Measurements from ENCODE around the gene CHRNG.
"Not testable (repeated sequence)": the region's sequence is repeated elsewhere in the genome, so short reads cannot be mapped to it uniquely, and the experiment has no call there.

Gene CHRNG

DNA sequence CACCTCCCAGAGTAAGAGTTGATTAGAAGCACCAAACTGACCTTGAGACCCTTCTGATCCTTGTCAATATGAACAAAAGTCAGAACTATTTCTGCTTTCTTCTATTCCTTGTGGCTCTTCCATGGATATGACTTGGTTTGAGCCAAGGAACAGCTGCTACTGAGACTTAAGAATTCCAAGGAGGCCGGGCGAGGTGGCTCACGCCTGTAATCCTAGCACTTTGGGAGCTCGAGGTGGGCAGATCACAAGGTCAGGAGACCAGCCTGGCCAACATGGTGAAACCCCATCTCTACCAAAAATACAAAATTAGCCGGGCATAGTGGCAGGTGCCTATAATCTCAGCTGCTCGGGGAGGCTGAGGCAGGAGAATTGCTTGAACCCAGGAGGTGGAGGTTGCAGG, 31.0 kb downstream of the CHRNG start:
- intact Hi-C loops (cut with DNase I); DNase-seq: not testable (repeated sequence)

DNA sequence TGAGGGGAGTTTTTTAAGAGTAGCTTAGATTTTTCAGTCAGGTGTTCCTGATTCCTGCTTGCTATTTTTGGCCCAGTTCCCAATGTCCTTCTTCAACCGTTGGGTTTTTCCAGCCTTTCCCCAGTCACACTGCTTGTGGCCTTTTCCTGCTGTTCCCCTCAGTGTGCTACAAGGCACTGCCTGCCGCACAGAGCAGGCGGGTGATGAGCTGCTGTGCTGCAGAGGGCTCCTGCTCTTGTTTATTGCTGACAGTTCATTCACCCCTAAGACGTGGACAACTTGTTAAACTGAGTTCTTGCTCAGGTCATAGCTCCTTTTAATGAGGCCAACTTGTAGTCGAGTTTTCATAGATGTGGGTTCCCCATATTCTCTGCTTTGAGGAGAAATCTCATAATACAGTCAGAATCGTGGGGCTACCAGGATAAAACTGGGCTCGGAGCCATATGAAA, 31.6 kb downstream of the CHRNG start:
- intact Hi-C loops (cut with DNase I) = no loop called here
- DNase-seq = peak in 1 of 10 donors; percentile 23

DNA sequence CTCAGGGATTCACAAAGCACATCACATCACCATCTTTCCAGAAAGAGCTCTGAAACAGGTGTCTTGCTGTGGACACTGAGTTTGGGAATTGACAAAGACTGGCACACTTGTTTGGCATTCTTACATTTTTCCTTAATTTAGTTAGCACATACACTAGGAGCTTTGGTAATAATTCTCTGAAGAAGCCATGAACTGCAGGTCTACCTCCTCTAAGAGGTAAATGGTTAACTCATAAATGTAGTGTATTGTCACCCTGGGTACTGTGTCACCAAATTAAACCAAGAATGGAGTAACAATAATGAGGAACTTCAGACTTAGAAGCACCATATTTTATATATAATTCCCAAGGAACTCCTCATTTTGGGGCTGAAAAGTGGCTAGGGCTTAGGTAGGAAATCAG, 33.5 kb downstream of the CHRNG start:
- DNase-seq = no peak
- intact Hi-C loops (cut with DNase I) = no loop called here

DNA sequence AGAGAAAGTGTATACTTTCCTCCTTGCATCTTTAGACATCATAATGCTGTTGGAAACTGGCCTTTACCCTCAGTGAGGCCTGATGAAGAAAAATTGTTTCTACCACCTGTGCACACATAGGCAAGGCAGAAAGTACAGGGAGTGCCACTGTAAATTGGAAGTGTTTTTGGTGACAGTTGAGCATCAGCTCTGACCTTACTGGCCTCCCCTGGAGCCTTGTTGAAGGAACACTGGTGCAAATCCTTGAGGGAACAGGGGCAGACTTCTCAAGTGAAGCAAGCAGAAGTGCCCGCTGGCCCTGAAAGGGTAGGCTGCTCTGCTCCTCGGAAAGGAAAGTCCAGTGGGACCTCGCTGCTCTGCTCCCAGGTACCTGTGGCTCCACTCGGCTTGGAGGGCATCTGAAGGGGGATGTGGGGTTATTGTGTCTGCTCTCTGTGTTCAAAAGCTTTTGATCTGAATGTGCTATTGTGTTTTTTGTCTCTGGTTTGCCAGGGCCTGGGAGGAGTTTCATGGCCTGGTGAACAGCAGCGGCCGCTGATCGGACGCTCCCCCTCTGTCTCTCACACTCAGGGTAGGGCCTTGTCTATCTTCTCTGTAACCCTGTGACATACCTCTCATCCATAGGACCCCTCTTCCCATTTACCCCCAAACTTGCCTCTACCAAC, 34.4 kb downstream of the CHRNG start:
- intact Hi-C loops (cut with DNase I) = no loop called here
- DNase-seq = peak in 1 of 10 donors; percentile 30

DNA sequence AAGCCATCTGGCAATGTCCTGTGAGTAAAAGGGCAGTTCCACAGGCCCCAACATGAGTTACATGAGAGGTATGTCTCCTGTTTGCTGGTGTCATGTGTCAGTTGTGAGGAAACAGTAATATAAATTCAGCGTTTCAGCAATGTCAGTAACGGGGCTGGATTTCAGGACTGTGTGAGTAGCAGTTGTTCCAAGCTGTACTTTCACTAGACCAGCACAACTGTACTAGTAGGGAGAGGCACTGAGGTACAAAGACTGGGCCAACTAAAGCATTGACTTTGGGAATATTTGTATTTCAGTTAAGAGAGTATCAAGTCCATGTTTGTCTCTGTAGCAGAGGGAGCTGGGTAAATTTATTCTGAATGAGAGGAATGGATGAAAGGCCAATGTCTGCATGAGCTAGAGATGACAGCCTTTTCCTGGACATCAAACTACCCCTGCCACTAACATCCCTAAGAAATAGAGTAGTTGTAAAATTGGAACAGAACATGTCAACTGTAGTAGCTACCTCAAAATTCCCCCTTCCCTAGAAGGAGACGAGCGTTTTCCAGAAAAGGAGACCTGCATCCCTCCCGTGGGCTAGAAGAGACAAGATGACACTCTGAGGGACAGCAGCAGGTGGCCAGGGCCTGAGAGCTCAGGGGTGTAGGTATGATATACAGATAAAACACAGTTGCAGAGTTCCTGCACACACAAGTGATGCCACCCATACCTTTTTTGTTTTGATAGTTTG, 35.3 kb downstream of the CHRNG start:
- intact Hi-C loops (cut with DNase I) = no loop called here
- no peak for DNase-seq

DNA sequence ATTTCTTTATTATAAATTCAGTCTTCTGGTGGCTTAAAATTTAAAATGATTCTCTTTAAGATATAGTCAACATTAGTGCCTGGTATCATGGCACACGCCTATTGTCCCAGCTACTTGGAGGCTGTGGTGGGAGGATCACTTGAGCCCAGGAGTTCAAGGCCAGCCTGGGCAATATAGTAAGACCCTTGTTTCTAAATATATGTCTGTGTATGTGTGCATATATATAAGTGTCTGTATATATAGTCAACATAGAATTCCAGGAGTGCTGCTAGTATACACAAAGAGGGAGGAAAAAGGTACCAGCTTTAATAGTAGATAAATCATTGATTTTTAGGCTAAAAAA, 35.9 kb downstream of the CHRNG start:
- intact Hi-C loops (cut with DNase I) = no loop called here
- no peak for DNase-seq

DNA sequence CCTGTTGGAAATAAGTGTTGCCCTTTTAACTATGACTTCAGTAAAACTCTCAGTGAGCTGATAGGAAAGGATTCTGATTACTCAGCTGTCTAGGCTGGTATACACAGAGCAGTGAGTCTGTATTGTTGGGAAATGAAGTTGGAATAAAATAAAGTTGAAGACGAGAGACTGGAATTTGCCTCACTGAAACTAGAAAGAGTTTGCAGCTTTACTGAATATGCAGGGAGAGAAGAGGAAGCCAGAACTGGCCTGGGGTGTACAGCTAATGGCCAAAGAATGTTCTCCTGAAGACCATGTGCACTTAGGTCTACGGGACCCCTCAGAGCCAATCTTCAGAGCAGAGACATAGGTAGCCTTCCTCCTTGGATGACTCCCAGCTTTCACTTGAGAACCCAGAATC, 37.5 kb downstream of the CHRNG start:
- intact Hi-C loops (cut with DNase I) = no loop called here
- no peak for DNase-seq

DNA sequence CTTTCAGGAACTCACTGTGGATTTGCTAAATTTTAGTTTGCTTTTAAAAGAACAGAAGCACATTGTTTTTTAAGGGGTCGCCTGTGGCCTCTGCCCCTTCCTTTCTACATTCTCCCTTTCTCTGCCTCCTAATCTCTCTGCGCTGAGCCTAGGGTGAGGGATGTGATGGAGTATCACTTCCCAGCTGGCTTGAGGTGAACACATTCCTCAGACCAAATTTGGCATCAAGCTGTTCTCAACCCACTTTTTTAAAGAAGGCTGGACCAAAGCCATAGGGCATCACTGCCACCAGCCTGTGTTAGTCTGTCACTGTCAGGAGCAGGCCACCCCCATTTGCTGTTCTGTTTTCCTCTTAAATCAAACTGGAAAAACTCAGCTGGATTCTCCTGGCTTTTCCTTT, 38.3 kb downstream of the CHRNG start:
- intact Hi-C loops (cut with DNase I) = no loop called here
- DNase-seq = no peak

DNA sequence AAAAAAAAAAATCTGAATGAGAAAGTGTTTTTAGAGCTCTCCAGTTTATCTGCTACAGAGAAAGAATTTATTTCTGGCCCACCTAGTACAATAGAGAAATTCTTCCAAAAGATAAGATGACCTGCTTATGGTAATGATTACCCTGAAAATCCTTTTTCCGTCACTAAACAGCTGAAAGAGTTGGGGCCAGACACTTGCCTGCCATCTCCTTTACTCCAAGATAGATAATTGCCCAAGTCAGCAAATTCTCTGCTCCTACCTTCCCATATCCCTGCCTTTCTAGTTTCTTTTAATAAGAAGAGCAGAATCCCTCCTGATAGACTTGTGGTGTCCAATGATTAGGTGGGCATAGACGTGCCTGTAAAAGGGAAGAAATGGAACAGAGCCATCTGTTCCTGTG, 39.1 kb downstream of the CHRNG start:
- intact Hi-C loops (cut with DNase I) = no loop called here
- no peak for DNase-seq

DNA sequence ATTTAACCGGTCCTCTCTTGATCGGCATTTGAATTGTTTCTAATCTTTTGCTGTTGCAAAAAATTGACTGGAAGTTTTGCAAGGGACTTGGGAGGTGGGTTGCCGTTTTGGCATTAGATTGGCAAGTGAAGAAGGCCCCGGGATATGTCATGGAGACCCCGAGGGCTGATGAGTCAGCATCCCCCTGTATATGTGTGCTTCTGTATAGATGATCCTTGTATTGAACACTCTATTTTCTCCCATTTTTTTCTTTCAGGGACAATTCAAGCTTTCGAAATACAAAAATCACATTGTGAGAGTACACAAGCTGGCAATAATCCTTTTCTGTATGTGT, 41.1 kb downstream of the CHRNG start:
- intact Hi-C loops (cut with DNase I) = no loop called here
- DNase-seq = no peak

DNA sequence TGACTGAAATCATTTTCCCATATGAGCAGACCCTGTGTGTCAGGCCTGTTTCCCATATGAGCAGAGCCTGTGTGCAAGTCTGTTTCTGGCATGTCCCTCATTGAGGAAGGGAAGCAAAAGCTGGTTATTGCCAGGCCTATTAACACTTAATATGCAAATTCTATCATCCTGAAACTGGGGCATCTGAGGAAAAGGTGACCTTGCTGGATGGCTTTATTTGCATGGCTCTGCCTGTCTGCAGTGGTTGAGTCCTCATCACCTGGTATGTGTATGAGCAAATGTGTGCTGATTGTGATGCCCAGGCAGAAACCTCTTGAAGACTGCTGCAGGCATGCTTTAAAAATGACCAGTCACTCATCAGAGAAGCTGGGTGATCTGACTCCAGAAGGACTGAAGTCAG, 42.2 kb downstream of the CHRNG start:
- intact Hi-C loops (cut with DNase I) = no loop called here
- DNase-seq = no peak

DNA sequence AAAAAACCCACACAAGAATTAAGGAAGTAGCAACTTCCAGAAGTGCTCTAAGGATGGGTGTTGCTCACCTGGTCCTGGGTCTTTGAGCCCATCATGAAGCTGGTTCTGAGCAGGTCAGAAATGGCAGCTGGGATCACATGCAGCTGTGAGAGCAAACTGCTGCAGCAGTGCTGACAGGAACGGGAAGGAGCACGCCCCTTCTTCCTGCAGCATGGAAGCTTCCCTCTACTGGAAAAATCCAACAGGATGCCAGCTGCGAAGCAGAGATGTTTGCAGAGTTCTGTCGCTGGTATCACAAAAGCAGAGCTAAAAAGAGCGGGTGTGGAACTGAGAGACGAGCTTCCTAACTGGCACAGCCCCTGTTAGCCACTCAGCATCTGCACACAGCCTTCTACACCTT, 44.7 kb downstream of the CHRNG start:
- DNase-seq = peak in 2 of 10 donors; percentile 28 to 86

DNA sequence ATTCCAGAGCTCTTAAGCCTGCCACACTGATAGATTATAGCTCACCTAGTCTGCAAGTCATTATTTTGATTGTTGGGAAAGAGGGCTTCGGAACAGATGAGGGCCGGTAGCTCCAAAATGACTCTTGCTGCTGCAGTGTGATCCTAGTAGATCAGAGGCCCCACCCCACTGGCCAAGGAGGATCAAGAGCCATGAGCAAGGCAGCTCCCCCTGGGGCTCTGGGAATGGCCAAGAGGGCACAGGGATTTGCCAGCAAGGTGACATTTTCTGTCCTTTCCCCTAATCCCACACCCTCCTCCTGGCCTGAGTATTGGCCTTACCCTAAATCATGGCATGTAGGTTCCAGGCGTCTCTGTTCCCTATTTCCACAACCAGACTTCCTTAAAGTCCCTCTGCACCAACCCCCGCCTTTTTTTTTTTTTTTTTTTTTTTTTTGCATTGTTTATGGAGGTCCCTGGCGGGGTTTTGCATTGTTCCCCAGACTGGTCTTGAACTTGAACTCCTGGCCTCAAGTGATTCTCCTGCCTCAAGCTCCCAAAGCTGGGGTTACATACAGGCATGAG, 47.5 kb downstream of the CHRNG start:
- intact Hi-C loops (cut with DNase I) = no loop called here
- no peak for DNase-seq

More for the DNA sequence above, 44.7 kb downstream of the CHRNG start:
- intact Hi-C loops (cut with DNase I) = no loop called here

DNA sequence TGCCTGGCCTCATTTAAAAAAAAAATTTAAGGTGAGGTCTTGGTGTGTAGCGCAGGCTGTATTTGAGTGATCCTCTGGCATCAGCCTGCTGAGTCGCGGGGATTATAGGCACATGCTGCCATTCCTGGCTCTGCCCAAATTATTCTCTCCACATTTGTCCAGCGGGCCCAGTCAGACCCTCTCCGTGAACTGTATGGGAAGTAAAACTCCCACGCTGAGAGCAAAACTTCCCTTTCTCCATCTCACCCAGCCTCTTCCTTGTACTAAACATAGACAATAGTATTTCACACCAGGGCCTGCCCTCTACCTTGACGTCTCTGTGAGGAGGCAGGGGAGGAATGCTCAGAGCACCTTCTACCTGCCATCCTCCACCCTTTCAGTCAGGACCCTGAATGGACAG, 48.0 kb downstream of the CHRNG start:
- intact Hi-C loops (cut with DNase I) = no loop called here

DNA sequence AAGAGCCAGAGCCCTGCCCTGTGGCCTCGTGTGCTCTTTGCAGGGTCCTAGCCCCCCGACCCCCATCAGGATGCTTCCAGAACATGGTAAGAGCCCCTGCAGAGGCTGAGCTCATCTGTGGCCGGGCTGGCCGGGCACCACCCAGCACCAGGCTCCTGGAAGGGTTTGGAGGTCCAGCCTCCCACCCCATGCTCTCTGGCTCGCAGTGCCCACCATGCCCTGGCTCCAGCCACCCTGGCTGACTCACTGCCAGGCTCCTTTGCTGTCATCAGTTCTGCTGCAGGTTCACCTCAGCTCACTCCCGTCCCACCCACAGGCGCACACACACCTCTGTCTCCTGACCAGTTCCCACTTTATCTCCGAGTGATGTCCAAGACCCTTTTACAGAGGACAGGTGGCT, 48.5 kb downstream of the CHRNG start:
- intact Hi-C loops (cut with DNase I) = no loop called here
- no peak for DNase-seq

More for the DNA sequence above, 48.0 kb downstream of the CHRNG start:
- DNase-seq = no peak

DNA sequence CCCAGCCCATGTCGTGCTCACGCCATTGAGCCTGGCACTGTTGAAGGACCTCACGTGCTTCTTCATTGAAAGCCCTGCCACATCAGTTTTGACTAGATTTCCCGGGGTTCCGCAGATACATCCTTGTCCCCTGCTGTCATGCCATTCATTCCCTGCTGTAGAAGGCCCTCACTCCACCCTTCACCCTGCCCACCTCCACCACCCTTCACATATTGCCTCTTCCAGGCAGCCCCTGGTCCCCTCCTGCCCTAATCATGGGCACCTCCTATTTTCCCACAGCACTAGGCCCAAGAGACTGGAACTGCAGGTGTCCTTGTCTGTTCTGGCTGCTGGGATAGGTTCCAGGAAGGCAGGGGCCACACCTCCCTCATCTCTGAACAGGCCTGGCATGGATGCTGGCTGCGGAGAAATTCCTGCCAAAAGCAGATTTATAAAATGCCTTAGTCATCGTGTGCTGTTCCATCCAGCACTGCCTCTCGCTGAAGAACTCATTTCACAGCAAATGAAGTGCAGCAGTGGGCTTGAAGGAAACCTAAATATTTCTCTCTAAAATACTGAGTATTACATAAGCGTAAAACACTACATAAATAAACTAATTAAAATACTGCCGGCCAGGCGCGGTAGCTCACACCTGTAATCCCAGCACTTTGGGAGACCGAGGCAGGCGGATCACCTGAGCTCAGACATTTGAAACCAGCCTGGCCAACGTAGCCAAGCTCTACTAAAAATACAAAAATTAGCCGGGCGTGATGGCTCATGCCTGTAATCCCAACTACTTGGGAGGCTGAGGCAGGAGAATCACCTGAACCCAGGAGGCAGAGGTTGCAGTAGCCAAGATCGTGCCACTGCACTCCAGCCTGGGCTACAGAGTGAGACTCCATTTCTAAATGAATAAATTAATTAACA, 49.4 kb downstream of the CHRNG start:
- intact Hi-C loops (cut with DNase I) = no loop called here
- peak in 9 of 10 donors; percentile 26 to 95 (median 72) for DNase-seq

DNA sequence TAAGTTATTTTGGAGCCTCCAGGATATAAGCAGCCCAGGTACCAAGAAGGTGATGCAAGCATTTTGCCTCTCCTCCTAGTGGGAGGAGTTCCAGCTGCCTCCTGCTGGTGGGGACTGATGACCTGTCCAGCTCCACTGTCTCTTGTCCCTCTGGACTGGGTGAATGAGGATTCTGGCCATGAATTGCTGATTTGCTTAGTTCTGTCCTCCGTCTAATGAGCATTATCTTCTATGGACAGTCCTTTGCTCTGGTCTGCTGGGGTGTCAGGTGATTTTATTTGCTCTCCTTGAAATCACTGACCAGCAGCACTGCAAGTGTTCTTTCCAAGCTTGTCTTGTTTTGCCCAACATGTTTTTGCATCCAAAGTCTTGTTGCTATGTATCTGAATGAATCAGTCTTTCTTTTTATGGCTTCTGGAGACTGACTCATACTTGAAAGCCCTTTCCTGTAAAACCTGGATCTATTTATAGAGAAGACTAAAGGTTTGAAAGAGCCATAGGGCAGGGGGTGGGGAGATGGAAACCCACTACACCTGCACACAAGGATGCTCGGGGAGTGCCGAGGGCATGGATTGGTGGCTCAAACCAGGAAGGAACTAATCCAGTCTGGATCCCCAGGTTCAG, 53.4 kb downstream of the CHRNG start:
- intact Hi-C loops (cut with DNase I) = no loop called here
- no peak for DNase-seq

DNA sequence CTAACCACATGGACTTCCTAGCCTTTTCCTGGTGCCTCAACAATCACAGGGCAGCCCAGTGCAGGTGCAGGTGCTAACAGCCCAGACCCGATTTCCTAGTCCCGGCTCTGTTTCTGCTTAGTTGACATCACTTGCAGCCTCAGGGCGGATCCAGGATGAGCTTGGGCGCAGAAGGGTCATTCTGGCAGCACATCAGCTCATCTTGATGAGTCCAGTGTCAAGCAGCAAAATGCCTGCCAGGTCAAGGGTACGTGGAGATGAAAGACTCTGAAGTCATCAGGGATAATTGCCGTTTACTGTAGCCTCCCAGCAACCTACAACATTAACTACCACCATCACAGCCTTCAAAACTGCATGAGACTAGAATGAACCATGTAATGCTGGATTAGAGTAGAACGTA, 54.5 kb downstream of the CHRNG start:
- intact Hi-C loops (cut with DNase I) = no loop called here
- no peak for DNase-seq

All from posterior cingulate gyrus (tissue), 11 donors.